RWPE1 (cell line): ENCODE data around the gene PEAK1.

ENCODE experiments used
- CTCF ChIA-PET: fragments of 350-600 bp; sonication (Branson Sonifier 250); formaldehyde crosslinking; extraction: SDS; loops from one replicate; lab custom pipeline; 2021; lab: Yijun Ruan, JAX
- POLR2A ChIA-PET: fragments of 400-600 bp; formaldehyde crosslinking; extraction: SDS; loops from one replicate; lab custom pipeline; 2020; ENCODE audit warnings: antibody characterized with exemption; ENCODE audit not compliant: low non-redundant PET; lab: Yijun Ruan, JAX
- DNase-seq: peaks from one replicate; pipeline ENCODE4 v3.0.0; 2012; ENCODE audit warnings: low spot score
- H3K27ac ChIP-seq: fragments of 450-650 bp; 2 replicates; pipeline ENCODE4 v1.5.1; 2017
- TF ChIP-seq, protein P1 (sequence below): fragments of 450-650 bp; conservative IDR thresholded peaks from 2 replicates; pipeline ENCODE4 v1.5.1; 2017; ENCODE audit warnings: low read depth, mild to moderate bottlenecking

The PEAK1 gene

DNA sequence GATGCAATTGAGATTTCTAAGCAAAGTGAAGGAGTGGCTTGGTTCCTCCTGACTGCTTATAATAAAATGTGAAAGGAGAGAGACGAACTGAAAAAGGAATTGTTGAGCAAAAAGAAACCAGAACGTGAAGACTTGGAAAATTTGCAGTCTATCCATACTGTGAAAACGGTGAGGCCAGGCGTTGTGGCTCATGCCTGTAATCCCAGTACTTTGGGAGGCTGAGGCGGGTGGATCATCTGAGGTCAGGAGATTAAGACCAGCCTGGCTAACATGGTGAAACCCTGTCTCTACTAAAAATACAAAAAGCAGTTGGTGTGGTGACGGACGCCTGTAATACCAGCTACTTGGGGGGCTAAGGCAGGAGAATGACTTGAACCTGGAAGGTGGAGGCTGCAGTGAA is 292.3 kb downstream of the PEAK1 start:
- ChIA-PET CTCF (no interaction called here), POLR2A (no interaction called here)
- TF ChIP-seq, protein P1, sequence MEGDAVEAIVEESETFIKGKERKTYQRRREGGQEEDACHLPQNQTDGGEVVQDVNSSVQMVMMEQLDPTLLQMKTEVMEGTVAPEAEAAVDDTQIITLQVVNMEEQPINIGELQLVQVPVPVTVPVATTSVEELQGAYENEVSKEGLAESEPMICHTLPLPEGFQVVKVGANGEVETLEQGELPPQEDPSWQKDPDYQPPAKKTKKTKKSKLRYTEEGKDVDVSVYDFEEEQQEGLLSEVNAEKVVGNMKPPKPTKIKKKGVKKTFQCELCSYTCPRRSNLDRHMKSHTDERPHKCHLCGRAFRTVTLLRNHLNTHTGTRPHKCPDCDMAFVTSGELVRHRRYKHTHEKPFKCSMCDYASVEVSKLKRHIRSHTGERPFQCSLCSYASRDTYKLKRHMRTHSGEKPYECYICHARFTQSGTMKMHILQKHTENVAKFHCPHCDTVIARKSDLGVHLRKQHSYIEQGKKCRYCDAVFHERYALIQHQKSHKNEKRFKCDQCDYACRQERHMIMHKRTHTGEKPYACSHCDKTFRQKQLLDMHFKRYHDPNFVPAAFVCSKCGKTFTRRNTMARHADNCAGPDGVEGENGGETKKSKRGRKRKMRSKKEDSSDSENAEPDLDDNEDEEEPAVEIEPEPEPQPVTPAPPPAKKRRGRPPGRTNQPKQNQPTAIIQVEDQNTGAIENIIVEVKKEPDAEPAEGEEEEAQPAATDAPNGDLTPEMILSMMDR: no peak
- H3K27ac ChIP-seq: no peak overlapping the region
- DNase-seq: no peak

DNA sequence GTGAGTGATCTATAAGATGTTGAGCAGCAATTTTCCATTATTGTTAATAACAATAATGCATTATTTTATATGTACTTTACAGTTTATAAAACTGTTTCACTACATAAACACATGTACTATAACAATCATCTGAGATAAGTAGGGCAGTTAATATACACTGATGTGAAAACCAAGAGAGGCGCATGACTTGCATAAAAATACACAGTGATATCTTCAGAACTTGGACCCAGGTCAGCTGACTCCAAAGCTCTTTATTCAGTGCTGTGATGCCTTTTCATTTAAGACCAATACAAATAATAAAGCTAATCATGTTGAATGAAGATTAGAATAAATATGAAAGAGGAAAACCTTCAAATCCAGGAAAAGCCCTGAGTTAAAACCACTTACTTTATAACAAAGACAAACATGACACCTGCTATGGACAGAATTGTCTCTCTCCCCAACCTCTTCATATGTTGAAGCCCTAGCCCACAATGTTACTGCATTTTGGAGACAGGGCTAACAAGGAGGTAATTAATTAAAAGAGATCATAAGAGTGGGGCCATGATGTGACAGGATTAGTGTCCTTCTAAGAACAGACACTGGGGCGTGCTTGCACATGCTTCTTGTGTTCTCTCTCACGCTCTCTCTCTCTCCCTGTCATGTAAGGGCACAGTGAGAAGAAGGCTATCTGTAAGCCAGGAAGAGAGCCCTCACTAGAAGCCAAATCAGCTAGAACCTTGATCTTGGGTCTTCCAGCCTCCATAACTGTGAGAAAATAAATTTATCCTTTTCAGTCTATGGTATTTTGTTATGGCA is 293.2 kb downstream of the PEAK1 start:
- ChIA-PET POLR2A (no interaction called here), CTCF (no interaction called here)
- no peak overlapping the region for H3K27ac ChIP-seq
- DNase-seq: no peak
- TF ChIP-seq, protein P1: no peak

DNA sequence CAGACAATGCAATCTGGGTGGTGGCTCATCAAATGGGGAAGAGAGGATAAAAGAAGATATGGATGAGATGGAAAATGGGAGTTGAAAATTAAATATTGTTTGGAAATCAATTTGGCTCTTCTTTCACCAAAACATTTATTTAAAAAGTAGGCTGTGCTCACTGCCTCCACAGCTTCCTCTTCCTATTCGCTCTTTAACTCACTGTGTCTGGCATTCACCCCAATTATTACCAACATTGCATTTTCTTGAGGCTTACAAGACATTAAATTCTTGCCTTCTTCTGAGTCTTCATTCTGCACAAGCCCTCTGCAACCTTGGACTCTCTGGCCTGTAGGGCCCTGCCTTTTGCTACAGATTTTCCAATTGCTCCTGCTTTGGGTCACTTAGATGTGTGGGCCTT is 296.1 kb downstream of the PEAK1 start:
- TF ChIP-seq, protein P1: no peak
- no peak overlapping the region for H3K27ac ChIP-seq
- CTCF ChIA-PET: no interaction called here
- no peak for DNase-seq
- POLR2A ChIA-PET: no interaction called here

DNA sequence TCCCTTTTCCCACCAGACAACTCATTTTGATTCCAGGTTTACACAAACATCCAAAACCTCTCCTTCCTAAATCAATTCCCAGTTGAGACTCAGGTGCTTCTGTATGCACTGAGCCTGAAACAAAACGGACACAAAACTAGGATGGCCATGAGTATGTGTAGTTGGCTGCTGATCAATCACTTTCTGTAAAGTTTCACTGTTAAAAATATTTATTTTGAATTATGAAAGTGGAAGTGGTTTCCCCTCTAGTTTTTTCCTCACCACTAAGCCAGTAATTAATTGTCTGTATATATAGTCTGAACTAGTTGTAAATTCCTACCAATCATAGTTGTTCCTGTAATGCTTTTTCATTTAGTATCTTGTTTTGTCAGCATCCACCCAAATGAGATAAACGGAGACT is 297.3 kb downstream of the PEAK1 start:
- no peak for DNase-seq
- CTCF ChIA-PET: interaction anchor here (0.7 kb wide), 2 partner anchors 244 to 370 kb away, joined by 3 to 4 read pairs; no protein-coding TSS in a partner anchor
- TF ChIP-seq, protein P1: no peak
- no peak overlapping the region for H3K27ac ChIP-seq
- POLR2A ChIA-PET: no interaction called here

GRCh38 chr15:77121599-77121998 is 298.3 kb downstream of the PEAK1 start:
- TF ChIP-seq, protein P1: no peak
- no peak overlapping the region for H3K27ac ChIP-seq
- no peak for DNase-seq
- ChIA-PET POLR2A (no interaction called here), CTCF (interaction anchor here (0.6 to 0.8 kb wide), 2 partner anchors 48 to 411 kb away, joined by 3 read pairs; no protein-coding TSS in a partner anchor)

GRCh38 chr15:77120576-77120975 is 299.3 kb downstream of the PEAK1 start:
- TF ChIP-seq, protein P1: no peak
- POLR2A ChIA-PET: no interaction called here

More at GRCh38 chr15:77120576-77120975, 299.3 kb downstream of the PEAK1 start:
- CTCF ChIA-PET: interaction anchor here (0.5 to 0.9 kb wide), 2 partner anchors 29 to 423 kb away, joined by 3 to 5 read pairs; no protein-coding TSS in a partner anchor
- no peak overlapping the region for H3K27ac ChIP-seq
- no peak for DNase-seq
